ENCODE measurements around the gene KASH5. TPM values are rescaled to one million over a fixed set of nuclear protein-coding genes. Genes with fewer than 3 reads are reported as not detected.
A peak's percentile ranks its signal among the peaks of the same experiment; 100 is the strongest.

Gene KASH5
- total and polyA plus RNA-seq, 2 of the 8 experiments (the other 6 are each of a cell fraction or from before 2014, with no cell fraction given) = 0.05 to 0.19 TPM

DNA sequence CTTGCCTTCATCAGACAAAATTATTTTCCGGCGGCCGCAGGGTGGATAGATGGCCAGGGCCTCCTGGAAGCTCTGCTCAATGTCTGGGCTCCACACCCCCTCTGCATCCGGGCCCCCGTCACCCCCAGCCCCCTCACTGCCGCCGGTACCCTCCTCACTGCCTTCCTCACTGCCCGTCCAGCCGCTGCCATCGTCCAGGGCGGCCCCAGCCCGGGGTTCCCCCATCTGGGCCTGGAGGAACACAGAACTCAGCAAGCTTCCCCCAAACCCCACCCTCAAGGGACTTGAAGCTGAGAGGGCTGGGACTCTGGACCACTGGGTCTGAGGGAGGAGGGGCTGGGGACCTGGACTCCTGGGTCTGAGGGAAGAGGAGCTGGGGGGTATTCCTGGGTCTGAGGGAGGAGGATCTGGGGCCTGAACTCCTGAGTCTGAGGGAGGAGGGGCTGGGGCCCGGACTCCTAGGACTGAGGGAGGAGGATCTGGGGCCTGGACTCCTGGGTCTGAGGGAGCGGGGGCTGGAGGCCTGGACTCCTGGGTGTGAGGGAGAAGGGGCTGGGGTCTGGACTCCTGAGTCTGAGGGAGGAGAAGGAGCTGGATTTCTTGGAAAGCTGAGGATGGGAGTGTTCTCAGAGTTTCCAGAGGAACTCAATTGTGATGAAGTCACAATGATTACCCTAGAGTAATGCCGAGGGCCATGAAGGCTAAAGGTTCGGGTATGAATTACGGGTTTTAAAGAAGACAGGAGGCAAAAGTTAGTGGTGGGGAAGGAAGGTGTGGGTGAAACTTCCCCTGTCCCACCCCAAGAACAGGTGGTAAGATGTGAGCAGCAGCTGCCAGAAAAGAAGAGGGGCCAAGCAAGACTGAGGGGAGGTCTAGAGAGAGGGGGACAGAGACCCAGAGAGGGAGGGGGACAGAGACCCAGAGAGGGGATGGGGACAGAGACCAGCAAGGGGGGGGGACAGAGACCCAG lies 27.9 kb upstream of the KASH5 start:
- Histone ChIP-seq H3K4ac (replicated peaks; ENCODE audit: insufficient read length, low read depth, low read length) (no peak overlapping the region), H3K79me1 (ENCODE audit: low read depth, low read length) (peaks cover 12% of the 10 kb centered on the region), H3K14ac (ENCODE audit: insufficient read length) (no peak overlapping the region), H2BK15ac (ENCODE audit: low read length) (no peak overlapping the region), H4K20me1 (replicated peaks in 1 of 2; ENCODE audit: control insufficient read depth in 1 of 2, insufficient read depth in 2 of 2, low read length in 2 of 2) (peaks cover 6 to 11% of the 10 kb centered on the region in 2 experiments), H3K9ac (replicated peaks in 1 of 4; ENCODE audit: extremely low read depth in 1 of 4, low read depth in 3 of 4, low read length in 3 of 4) (peak overlapping the region in 2 of 4 experiments; percentile 12 to 98; a peak in 1 of 7 replicates), H4K8ac (ENCODE audit: extremely low read depth, insufficient read depth, low read length) (peak overlapping the region; percentile 53; the same call in 1 of the 2 replicates), H3K79me2 (ENCODE audit: control insufficient read depth in 1 of 2, insufficient read depth in 2 of 2, low read length in 2 of 2) (peaks cover 3 to 34% of the 10 kb centered on the region in 2 experiments; a peak in 3 of 4 replicates), H2BK5ac (ENCODE audit: low read depth, low read length) (no peak overlapping the region), H3K4me1 (replicated peaks in 1 of 4; ENCODE audit: control insufficient read depth in 3 of 4, insufficient read depth in 4 of 4, low read length in 3 of 4) (peaks cover 0 to 16% (median 9%) of the 10 kb centered on the region in 4 experiments; a peak in 5 of 7 replicates), H2AK5ac (ENCODE audit: low read depth, low read length) (0 out of 2 replicates have a peak overlapping the region, but pooled peaks have one; percentile 57), H4K91ac (replicated peaks; ENCODE audit: insufficient read length, low read length) (no peak overlapping the region), H4K5ac (ENCODE audit: insufficient read length, low read depth, low read length) (peak overlapping the region; percentile 57), H3K27ac (ENCODE audit: low read depth, low read length) (no peak overlapping the region; the same call in 1 of the 2 replicates), H2BK120ac (replicated peaks; ENCODE audit: low read depth, low read length) (no peak overlapping the region), H3K18ac (ENCODE audit: extremely low read depth, low read length) (no peak overlapping the region), H3K4me2 (ENCODE audit: insufficient read depth in 1 of 2, low read depth in 2 of 2, low read length in 2 of 2) (peak overlapping the region; percentile 79 to 91), H2BK20ac (ENCODE audit: low read length) (no peak overlapping the region), H3K56ac (replicated peaks; ENCODE audit: insufficient read length, low read depth, low read length) (no peak overlapping the region), H3K4me3 (ENCODE audit: extremely low read depth in 1 of 4, insufficient read depth in 2 of 4, low read depth in 3 of 4, low read length in 4 of 4) (peak overlapping the region in 2 of 4 experiments; percentile 2 to 94; a peak in 3 of 8 replicates), H3K27me3 (replicated peaks in 1 of 4; ENCODE audit: control insufficient read depth in 3 of 4, extremely low read depth in 1 of 4, insufficient read depth in 3 of 4, low read length in 3 of 4) (no peaks in the 10 kb centered on the region), H3K23me2 (ENCODE audit: low read depth, low read length) (peaks cover 8% of the 10 kb centered on the region; the same call in 1 of the 2 replicates), H3K9me3 (ENCODE audit: insufficient read depth in 2 of 2, low read depth in 1 of 2, low read length in 1 of 2) (no peaks in the 10 kb centered on the region), H3K36me3 (ENCODE audit: control insufficient read depth in 2 of 4, insufficient read depth in 4 of 4, low read length in 3 of 4) (peaks cover 21 to 47% (median 33%) of the 10 kb centered on the region in 4 experiments), H2AFZ (ENCODE audit: low read length) (no peak overlapping the region), H2BK12ac (ENCODE audit: low read depth, low read length) (no peak overlapping the region), H3K23ac (ENCODE audit: insufficient read length) (no peak overlapping the region)
- ChIA-PET POLR2A (ENCODE audit: partially characterized antibody) (interaction anchor here (0.6 to 7.0 kb wide), 11 partner anchors 10 to 211 kb away, joined by 3 to 112 read pairs (median 4); no protein-coding TSS in a partner anchor), CTCF (ENCODE audit: partially characterized antibody) (interaction anchor here (0.7 to 1.3 kb wide), 6 partner anchors 10 to 169 kb away, joined by 3 to 5 read pairs (median 3); no protein-coding TSS in a partner anchor)
- FAIRE-seq (no peak), DNase-seq (ENCODE audit: low read depth in 1 of 2, low spot score in 2 of 2) (no peak)
- 92 to 100% methylated on average over 1 to 15 of the region's 17 CpGs for WGBS, 2 experiments (ENCODE audit: extremely low coverage in 1 of 2, insufficient coverage in 1 of 2, insufficient read length in 1 of 2, insufficient replicate concordance in 2 of 2, low coverage in 1 of 2, low lambda C conversion rate in 2 of 2, missing lambda C conversion rate in 1 of 2)
- TF ChIP-seq SRF (IDR thresholded peaks at IDR 0.05; ENCODE audit: low read depth, low read length) (no peak), JUND (IDR thresholded peaks at IDR 0.05; ENCODE audit: low read length) (no peak), RAD21 (IDR thresholded peaks at IDR 0.05 in 1 of 2, conservative IDR thresholded peaks at IDR 0.05 in 1 of 2; ENCODE audit: low read depth in 2 of 2, low read length in 2 of 2) (no peak), EP300 (IDR thresholded peaks at IDR 0.05; ENCODE audit: borderline replicate concordance in 1 of 2, low read depth in 2 of 2, low read length in 2 of 2) (no peak), SAP30 (IDR thresholded peaks at IDR 0.05; ENCODE audit: insufficient read depth, insufficient replicate concordance, low read length) (no peak)
- TF ChIP-seq, protein P1, sequence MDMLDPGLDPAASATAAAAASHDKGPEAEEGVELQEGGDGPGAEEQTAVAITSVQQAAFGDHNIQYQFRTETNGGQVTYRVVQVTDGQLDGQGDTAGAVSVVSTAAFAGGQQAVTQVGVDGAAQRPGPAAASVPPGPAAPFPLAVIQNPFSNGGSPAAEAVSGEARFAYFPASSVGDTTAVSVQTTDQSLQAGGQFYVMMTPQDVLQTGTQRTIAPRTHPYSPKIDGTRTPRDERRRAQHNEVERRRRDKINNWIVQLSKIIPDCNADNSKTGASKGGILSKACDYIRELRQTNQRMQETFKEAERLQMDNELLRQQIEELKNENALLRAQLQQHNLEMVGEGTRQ (IDR thresholded peaks at IDR 0.05; ENCODE audit: low read length) = no peak
- TF ChIP-seq, protein P2, sequence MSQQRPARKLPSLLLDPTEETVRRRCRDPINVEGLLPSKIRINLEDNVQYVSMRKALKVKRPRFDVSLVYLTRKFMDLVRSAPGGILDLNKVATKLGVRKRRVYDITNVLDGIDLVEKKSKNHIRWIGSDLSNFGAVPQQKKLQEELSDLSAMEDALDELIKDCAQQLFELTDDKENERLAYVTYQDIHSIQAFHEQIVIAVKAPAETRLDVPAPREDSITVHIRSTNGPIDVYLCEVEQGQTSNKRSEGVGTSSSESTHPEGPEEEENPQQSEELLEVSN (IDR thresholded peaks at IDR 0.05) = no peak
